Left lung (tissue), 10 donors: ENCODE measurements around the gene ADAMTS8. TPM values are rescaled to one million over a fixed set of nuclear protein-coding genes. Genes with fewer than 3 reads are reported as not detected.

Experiments used
- ATAC-seq: fragments of 200-7000 bp; cut with Tn5 transposase; one replicate; pipeline ENCODE4 v1.9.1; 2020; ENCODE audit warnings: moderate library complexity
- DNase-seq, 4 donors: peaks; one replicate each; pipeline ENCODE4 v3.0.0-alpha.2; 2013 to 2020
- H3K27ac ChIP-seq, 2 donors: fragments of 200-600 bp; sonication (generic) in 1 of 2; one replicate each; pipeline versions ENCODE4 v1.5.0 to v1.8.0; 2020 to 2021
- H3K27me3 ChIP-seq, 2 donors: fragments of 200-600 bp; sonication (generic) in 1 of 2; one replicate each; pipeline versions ENCODE4 v1.5.0 to v1.8.0; 2020 to 2021
- H3K36me3 ChIP-seq, 2 donors: fragments of 200-600 bp; sonication (generic) in 1 of 2; one replicate each; pipeline versions ENCODE4 v1.5.0 to v1.8.0; 2020 to 2021
- H3K4me1 ChIP-seq, 2 donors: fragments of 200-600 bp; one replicate each; pipeline ENCODE4 v1.8.0; 2021
- H3K4me3 ChIP-seq, 2 donors: fragments of 200-600 bp; sonication (generic) in 1 of 2; one replicate each; pipeline versions ENCODE4 v1.5.0 to v1.8.0; 2020 to 2021; ENCODE audit warnings: mild to moderate bottlenecking in 1 of 2
- H3K9me3 ChIP-seq, 2 donors: fragments of 200-600 bp; sonication (generic) in 1 of 2; one replicate each; pipeline versions ENCODE4 v1.5.0 to v1.8.0; 2020 to 2021
- intact Hi-C, 2 donors: fragments of 100-400 bp; cut with DNase I; formaldehyde crosslinking; loops; one replicate each; pipeline versions ENCODE4 v1.11.2 to v1.14.2; 2022
- polyA plus RNA-seq, 6 donors: library from polyadenylated mRNA; unstranded; fragments of 120-200 nt; gene quantifications; one replicate each; pipeline ENCODE4 v1.2.1, GENCODE V29; 2013; ENCODE audit not compliant: insufficient read length in 6 of 6
- total RNA-seq, 2 donors: library from RNA; stranded (reverse); fragmentation: NEBNext Ultra II Directional; extraction: Animal tissue kit (Norgen Biotek cat#: 25700); gene quantifications; one replicate each; pipeline ENCODE4 v1.2.1, GENCODE V29; 2021
- TF ChIP-seq, protein P1 (sequence below), 2 donors: fragments of 200-600 bp; sonication (generic) in 1 of 2; IDR thresholded peaks; one replicate each; pipeline versions ENCODE4 v1.5.0 to v1.8.0; 2021; ENCODE audit warnings: antibody characterized with exemption in 2 of 2
- donor health status: DM: no; HTN: yes; CAD: no.
- donor health status: DM: no; HTN: no; CAD: no.

Gene ADAMTS8
- total and polyA plus RNA-seq, 8 donors = 1.2 to 48.5 (median 5.3) TPM

DNA sequence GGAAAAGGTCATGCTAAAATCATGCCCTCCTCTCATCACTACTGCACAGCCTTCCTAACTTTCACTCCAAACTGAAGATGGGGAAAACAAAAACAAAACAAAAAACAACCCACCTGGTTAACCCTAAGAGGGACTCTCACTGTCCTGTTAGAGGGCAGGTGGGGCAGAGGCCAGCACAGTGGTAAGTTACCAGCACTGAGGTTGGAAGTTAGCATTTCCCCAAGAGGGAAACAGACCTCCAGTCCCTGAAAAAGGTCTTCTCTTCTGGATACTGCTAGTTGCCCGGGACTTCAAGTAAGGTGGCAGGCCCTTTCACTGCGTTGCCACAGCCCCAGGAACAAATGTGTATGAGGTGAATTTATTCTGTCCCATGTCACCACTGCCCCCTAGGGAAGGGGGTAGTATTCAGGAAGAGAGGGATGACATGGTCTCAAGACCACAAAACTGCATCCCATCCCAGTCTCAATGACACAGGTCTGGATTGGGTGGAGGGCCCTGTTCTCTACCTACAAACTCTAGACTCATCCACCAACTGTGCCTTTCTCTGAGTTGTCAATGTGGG lies 792 bp upstream of the ADAMTS8 start:
- H3K4me3 ChIP-seq = no peak overlapping the region
- intact Hi-C loops = loop anchor here in 1 of 2 donors (10.0 kb wide), 1 partner anchor 214 kb away; no protein-coding TSS in a partner anchor
- H3K27me3 ChIP-seq = peaks cover 37 to 84% of the 10 kb centered on the region in 2 donors
- DNase-seq = no peak
- no peak overlapping the region for H3K27ac ChIP-seq
- TF ChIP-seq, protein P1, sequence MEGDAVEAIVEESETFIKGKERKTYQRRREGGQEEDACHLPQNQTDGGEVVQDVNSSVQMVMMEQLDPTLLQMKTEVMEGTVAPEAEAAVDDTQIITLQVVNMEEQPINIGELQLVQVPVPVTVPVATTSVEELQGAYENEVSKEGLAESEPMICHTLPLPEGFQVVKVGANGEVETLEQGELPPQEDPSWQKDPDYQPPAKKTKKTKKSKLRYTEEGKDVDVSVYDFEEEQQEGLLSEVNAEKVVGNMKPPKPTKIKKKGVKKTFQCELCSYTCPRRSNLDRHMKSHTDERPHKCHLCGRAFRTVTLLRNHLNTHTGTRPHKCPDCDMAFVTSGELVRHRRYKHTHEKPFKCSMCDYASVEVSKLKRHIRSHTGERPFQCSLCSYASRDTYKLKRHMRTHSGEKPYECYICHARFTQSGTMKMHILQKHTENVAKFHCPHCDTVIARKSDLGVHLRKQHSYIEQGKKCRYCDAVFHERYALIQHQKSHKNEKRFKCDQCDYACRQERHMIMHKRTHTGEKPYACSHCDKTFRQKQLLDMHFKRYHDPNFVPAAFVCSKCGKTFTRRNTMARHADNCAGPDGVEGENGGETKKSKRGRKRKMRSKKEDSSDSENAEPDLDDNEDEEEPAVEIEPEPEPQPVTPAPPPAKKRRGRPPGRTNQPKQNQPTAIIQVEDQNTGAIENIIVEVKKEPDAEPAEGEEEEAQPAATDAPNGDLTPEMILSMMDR (IDR thresholded peaks at IDR 0.05) = no peak
- no peaks in the 10 kb centered on the region for H3K9me3 ChIP-seq
- H3K36me3 ChIP-seq = no peaks in the 10 kb centered on the region
- no peak for ATAC-seq
- peaks cover 3 to 14% of the 10 kb centered on the region in 2 donors for H3K4me1 ChIP-seq

DNA sequence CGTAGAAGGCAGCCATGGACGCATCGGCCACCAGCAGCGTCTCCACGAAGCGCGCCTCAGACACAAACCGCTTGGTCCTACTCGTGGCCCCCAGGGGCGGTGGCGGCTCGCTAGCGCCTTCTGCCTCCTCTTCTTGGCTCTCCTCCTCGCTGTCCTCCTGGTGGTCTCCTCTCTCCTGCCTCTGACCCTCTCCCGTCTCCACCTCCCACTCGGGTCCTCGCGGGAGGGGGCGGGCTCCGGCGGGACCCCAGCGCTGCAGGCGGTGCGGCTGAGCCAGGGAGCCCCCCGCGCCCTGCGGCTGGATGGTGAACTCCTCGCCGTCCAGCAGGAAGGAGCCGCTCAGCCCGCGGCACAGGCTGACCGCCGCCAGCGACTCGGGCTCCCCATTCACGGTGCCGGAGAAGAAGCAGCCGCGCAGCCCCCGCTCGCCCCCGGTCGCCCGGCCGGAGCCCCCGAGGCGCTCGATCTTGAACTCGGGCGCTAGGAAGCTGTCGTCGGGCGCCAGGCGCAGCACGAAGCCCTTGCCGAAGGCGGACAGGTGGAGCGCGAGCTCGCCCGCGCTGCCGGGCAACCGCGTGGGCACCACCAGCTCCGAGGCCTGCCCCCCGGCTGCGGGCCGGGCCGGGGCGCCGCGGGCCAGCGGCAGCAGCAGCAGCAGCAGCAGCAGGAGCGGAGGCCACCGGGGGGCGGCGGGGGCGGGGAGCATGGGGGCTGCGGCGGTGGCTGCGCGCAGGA lies 661 bp downstream of the ADAMTS8 start:
- Histone ChIP-seq H3K4me3 (peak overlapping the region; percentile 17 to 37), H3K27me3 (peaks cover 37 to 97% of the 10 kb centered on the region in 2 donors), H3K4me1 (peaks cover 3 to 14% of the 10 kb centered on the region in 2 donors), H3K9me3 (no peaks in the 10 kb centered on the region), H3K27ac (peak overlapping the region in 1 of 2 donors; percentile 61), H3K36me3 (no peaks in the 10 kb centered on the region)
- no peak for ATAC-seq
- intact Hi-C loops = loop anchor here in 1 of 2 donors (10.0 kb wide), 1 partner anchor 213 kb away; no protein-coding TSS in a partner anchor
- DNase-seq = no peak
- TF ChIP-seq, protein P1 (IDR thresholded peaks at IDR 0.05) = no peak

DNA sequence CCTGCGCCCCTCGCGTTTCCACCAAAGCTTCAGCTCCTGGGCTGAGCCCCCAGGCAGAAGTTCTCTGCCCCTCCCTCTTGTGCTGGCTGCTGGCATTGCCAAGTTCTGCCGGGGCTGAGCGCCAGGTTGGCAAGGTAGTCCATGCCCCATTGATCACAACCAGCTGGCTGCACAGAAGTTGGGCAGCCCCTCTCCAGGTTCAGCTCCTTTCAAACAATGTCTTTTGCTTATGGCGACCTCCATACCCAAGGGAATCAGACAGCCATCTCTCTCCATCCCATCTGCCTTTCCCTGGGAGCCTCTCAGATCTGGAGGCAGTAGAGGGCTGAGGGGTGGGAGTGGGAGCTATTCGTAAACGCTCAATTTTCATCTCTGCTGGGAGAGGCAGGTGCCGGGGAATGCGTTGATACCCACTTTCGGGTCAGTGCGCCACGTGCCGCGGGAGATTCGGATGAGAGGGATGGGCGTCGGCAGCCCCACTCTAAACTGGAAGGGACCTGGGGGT lies 1.5 kb downstream of the ADAMTS8 start:
- ATAC-seq (no peak), DNase-seq (no peak)
- Histone ChIP-seq H3K9me3 (no peaks in the 10 kb centered on the region), H3K4me1 (peaks cover 3 to 14% of the 10 kb centered on the region in 2 donors), H3K36me3 (no peaks in the 10 kb centered on the region), H3K4me3 (peak overlapping the region in 1 of 2 donors; percentile 37), H3K27me3 (peaks cover 37 to 93% of the 10 kb centered on the region in 2 donors), H3K27ac (peak overlapping the region in 1 of 2 donors; percentile 0)
- TF ChIP-seq, protein P1 (IDR thresholded peaks at IDR 0.05) = no peak
- intact Hi-C loops = loop anchor here in 1 of 2 donors (10.0 kb wide), 1 partner anchor 212 kb away; no protein-coding TSS in a partner anchor

DNA sequence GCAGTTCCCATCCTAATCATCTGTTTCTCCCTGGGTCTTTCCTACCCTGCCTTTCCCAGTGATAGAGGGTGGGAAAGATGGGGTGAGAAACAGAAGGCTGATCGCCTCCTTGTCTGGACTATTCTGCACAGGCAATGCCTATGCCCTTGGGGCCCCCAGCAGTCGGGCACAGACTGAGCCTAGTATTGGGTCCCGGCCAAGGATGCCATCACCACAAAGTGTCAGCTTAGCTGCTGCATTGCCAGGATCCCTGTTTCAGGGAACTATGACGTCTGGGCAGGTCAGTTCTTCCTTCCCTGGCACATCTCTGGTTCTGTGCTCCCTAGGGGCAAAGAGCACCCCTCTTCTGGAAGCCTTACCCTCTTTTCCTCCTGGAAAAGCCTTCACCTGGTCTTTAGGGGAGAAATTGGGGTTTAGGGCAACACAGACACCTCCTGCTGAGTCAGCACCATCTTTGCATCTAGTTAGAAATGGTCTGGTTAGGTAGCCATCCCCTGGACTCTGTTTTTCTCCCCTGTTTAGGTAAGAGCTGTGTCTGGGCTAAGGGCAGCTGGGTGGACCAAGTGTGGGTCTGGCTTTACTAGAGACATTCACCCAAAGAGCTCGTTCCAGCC lies 2.1 kb downstream of the ADAMTS8 start:
- TF ChIP-seq, protein P1 (IDR thresholded peaks at IDR 0.05) = no peak
- no peak for ATAC-seq
- Histone ChIP-seq H3K27ac (peak overlapping the region in 1 of 2 donors; percentile 0), H3K36me3 (no peaks in the 10 kb centered on the region), H3K27me3 (peaks cover 37 to 92% of the 10 kb centered on the region in 2 donors), H3K9me3 (no peaks in the 10 kb centered on the region), H3K4me1 (peaks cover 3 to 15% of the 10 kb centered on the region in 2 donors), H3K4me3 (peak overlapping the region in 1 of 2 donors; percentile 37)
- DNase-seq = no peak
- intact Hi-C loops = loop anchor here in 1 of 2 donors (10.0 kb wide), 1 partner anchor 212 kb away; no protein-coding TSS in a partner anchor
